ENCODE results near the gene ZNF593.

ZNF593 gene

DNA sequence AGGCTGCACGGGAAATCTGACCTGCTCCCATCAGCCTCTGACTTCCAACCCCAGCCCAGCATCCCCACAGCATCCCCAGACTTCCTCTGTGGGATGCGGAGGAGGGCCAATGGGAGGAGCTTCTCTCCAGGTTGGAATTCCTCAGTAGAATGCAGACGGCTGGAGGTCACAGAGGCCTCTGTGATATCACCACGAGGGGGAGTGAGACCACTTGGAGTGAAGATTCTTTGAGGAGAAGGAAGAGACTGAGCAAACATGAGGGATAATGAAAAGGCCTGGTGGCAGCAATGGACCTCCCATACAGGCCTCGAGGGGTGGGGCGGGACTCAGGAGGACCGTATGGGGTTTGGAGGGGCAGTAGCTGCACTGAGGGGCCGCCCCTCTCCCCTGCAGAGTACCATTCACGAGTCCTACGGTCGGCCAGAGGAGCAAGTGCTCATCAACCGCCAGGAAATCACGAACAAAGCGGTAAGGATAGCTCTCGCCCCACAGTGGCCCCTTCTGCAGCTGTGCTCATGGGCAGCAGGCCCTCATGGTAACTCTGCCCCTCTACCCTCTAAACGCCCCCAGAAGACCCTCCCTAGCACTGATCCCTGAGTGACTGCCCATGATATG is 20.8 kb downstream of the ZNF593 start, which contains the start of gene CATSPER4:
Gene CATSPER4 (plus strand): TSS at position 230 of the 615 bp plus-strand sequence. CDS start 26 bp downstream, at position 256.
- Histone ChIP-seq H3K4me2 (ENCODE audit: low read length) (no peak within 1 kb of the TSS), H2AFZ (ENCODE audit: low read depth, low read length) (no peak within 1 kb of the TSS)

DNA sequence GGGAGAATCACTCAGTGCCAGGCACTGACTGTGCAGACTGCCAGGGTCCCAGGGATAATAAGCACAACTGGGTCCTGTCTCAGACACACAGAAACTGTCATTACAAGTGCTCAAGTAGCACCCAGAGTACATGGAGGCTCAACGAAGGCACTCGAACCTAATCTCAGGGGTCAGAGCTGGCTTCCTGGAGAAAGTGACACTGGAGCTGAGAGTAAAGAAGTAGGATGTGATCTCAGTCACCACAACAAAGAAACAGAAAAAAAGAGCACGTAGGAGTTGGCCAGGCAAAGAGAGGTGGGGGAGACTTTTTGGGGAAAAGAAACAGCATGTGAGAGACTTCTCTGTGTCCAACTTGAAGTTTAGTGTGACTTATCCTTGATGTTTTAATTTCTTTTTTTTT is 22.0 kb downstream of the ZNF593 start:
- H3K36me3 ChIP-seq (replicated peaks; ENCODE audit: low read depth, low read length): no peaks in the 10 kb centered on the region
- H3K4me2 ChIP-seq (ENCODE audit: low read length): no peak overlapping the region
- no peak overlapping the region for H3K4me3 ChIP-seq (ENCODE audit: low read length)
- H3K9me3 ChIP-seq (ENCODE audit: insufficient read depth, low read length): no peaks in the 10 kb centered on the region
- no peak overlapping the region for H2AFZ ChIP-seq (ENCODE audit: low read depth, low read length)
- TF ChIP-seq, protein P1, sequence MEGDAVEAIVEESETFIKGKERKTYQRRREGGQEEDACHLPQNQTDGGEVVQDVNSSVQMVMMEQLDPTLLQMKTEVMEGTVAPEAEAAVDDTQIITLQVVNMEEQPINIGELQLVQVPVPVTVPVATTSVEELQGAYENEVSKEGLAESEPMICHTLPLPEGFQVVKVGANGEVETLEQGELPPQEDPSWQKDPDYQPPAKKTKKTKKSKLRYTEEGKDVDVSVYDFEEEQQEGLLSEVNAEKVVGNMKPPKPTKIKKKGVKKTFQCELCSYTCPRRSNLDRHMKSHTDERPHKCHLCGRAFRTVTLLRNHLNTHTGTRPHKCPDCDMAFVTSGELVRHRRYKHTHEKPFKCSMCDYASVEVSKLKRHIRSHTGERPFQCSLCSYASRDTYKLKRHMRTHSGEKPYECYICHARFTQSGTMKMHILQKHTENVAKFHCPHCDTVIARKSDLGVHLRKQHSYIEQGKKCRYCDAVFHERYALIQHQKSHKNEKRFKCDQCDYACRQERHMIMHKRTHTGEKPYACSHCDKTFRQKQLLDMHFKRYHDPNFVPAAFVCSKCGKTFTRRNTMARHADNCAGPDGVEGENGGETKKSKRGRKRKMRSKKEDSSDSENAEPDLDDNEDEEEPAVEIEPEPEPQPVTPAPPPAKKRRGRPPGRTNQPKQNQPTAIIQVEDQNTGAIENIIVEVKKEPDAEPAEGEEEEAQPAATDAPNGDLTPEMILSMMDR (IDR thresholded peaks at IDR 0.05; ENCODE audit: low read depth, low read length): no peak
- TF ChIP-seq EZH2phosphoT487 (IDR thresholded peaks at IDR 0.05; ENCODE audit: low read depth): no peak
- no peak overlapping the region for H3K9ac ChIP-seq (ENCODE audit: low read length)
- H4K20me1 ChIP-seq (ENCODE audit: insufficient read depth, low read length): no peaks in the 10 kb centered on the region
- no peaks in the 10 kb centered on the region for H3K79me2 ChIP-seq (ENCODE audit: low read length)
- no peaks in the 10 kb centered on the region for H3K4me1 ChIP-seq (ENCODE audit: low read length)
- H3K27ac ChIP-seq (ENCODE audit: low read length): no peak overlapping the region
- H3K27me3 ChIP-seq (ENCODE audit: low read depth, low read length): no peaks in the 10 kb centered on the region

More for the DNA sequence above, 20.8 kb downstream of the ZNF593 start, which contains the start of gene CATSPER4:
- no peak within 1 kb of the TSS for H3K27ac ChIP-seq (ENCODE audit: low read length)
- no peaks in the 10 kb centered on the region for H3K27me3 ChIP-seq (ENCODE audit: low read depth, low read length)
- no peak within 1 kb of the TSS for H3K4me3 ChIP-seq (ENCODE audit: low read length)
- H4K20me1 ChIP-seq (ENCODE audit: insufficient read depth, low read length): no peaks in the 10 kb centered on the region
- no peak within 1 kb of the TSS for H3K9ac ChIP-seq (ENCODE audit: low read length)
- H3K4me1 ChIP-seq (ENCODE audit: low read length): no peaks in the 10 kb centered on the region
- H3K9me3 ChIP-seq (ENCODE audit: insufficient read depth, low read length): no peaks in the 10 kb centered on the region
- H3K79me2 ChIP-seq (ENCODE audit: low read length): no peaks in the 10 kb centered on the region
- TF ChIP-seq EZH2phosphoT487 (IDR thresholded peaks at IDR 0.05; ENCODE audit: low read depth): no peak
- TF ChIP-seq, protein P1 (IDR thresholded peaks at IDR 0.05; ENCODE audit: low read depth, low read length): no peak
- H3K36me3 ChIP-seq (replicated peaks; ENCODE audit: low read depth, low read length): no peaks in the 10 kb centered on the region

GRCh38 chr1:26195805-26196204 is 26.1 kb downstream of the ZNF593 start:
- Histone ChIP-seq H3K4me3 (ENCODE audit: low read length) (no peak overlapping the region), H3K79me2 (ENCODE audit: low read length) (no peaks in the 10 kb centered on the region), H3K4me2 (ENCODE audit: low read length) (no peak overlapping the region), H2AFZ (ENCODE audit: low read depth, low read length) (no peak overlapping the region), H3K27me3 (ENCODE audit: low read depth, low read length) (no peaks in the 10 kb centered on the region), H3K4me1 (ENCODE audit: low read length) (no peaks in the 10 kb centered on the region), H3K27ac (ENCODE audit: low read length) (no peak overlapping the region), H4K20me1 (ENCODE audit: insufficient read depth, low read length) (no peaks in the 10 kb centered on the region), H3K9ac (ENCODE audit: low read length) (no peak overlapping the region), H3K9me3 (ENCODE audit: insufficient read depth, low read length) (no peaks in the 10 kb centered on the region), H3K36me3 (replicated peaks; ENCODE audit: low read depth, low read length) (no peaks in the 10 kb centered on the region)
- no peak for TF ChIP-seq EZH2phosphoT487 (IDR thresholded peaks at IDR 0.05; ENCODE audit: low read depth)
- TF ChIP-seq, protein P1 (IDR thresholded peaks at IDR 0.05; ENCODE audit: low read depth, low read length): no peak

DNA sequence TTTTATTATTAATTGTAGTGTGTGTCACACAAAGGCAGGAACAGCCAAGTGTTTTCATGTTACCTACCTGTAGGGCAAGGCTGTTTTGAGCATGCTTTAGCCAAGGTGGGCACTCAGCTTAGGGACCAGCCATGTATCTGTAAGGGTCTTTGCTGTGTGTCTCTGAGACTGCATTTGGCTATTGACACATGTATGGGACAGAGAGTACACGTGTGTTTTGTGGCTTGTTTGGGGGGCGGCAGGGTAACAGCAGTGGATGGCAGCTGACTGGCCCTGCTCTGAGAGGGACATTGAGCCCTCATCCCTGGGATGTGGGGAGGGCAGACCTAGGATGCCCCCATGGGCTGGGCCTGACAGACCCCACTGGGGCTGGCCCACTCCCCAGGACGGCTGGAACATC is 27.6 kb downstream of the ZNF593 start:
- no peaks in the 10 kb centered on the region for H3K4me1 ChIP-seq (ENCODE audit: low read length)
- no peaks in the 10 kb centered on the region for H3K36me3 ChIP-seq (replicated peaks; ENCODE audit: low read depth, low read length)
- TF ChIP-seq, protein P1 (IDR thresholded peaks at IDR 0.05; ENCODE audit: low read depth, low read length): no peak
- TF ChIP-seq EZH2phosphoT487 (IDR thresholded peaks at IDR 0.05; ENCODE audit: low read depth): no peak

More for the DNA sequence above, 27.6 kb downstream of the ZNF593 start:
- Histone ChIP-seq H3K9me3 (ENCODE audit: insufficient read depth, low read length) (no peaks in the 10 kb centered on the region), H3K9ac (ENCODE audit: low read length) (no peak overlapping the region), H3K27me3 (ENCODE audit: low read depth, low read length) (no peaks in the 10 kb centered on the region), H4K20me1 (ENCODE audit: insufficient read depth, low read length) (no peaks in the 10 kb centered on the region), H3K27ac (ENCODE audit: low read length) (no peak overlapping the region), H2AFZ (ENCODE audit: low read depth, low read length) (no peak overlapping the region), H3K4me2 (ENCODE audit: low read length) (no peak overlapping the region), H3K4me3 (ENCODE audit: low read length) (no peak overlapping the region), H3K79me2 (ENCODE audit: low read length) (no peaks in the 10 kb centered on the region)
